ENCODE results near the gene ZNRD2.

Gene ZNRD2

GRCh38 chr11:65584723-65585171 is 14.5 kb downstream of the ZNRD2 start:
- no peak for FAIRE-seq

GRCh38 chr11:65585396-65586246 is 15.3 kb downstream of the ZNRD2 start:
- no peak for FAIRE-seq
- DNase-seq (ENCODE audit: insufficient read length, low spot score), result no peak

More at GRCh38 chr11:65584723-65585171, 14.5 kb downstream of the ZNRD2 start:
- DNase-seq (ENCODE audit: insufficient read length, low spot score), result no peak

- FAIRE-seq, result no peak
These were observed 16.0 kb downstream of the ZNRD2 start for GRCh38 chr11:65586247-65586630.

GRCh38 chr11:65586676-65587075 is 16.4 kb downstream of the ZNRD2 start:
- no peak for DNase-seq (ENCODE audit: insufficient read length, low spot score)
- FAIRE-seq, result peak; percentile 92

More at GRCh38 chr11:65586247-65586630, 16.0 kb downstream of the ZNRD2 start:
- no peak for DNase-seq (ENCODE audit: insufficient read length, low spot score)

- no peak for FAIRE-seq
- peak; percentile 100 for DNase-seq (ENCODE audit: insufficient read length, low spot score)
These were observed 18.1 kb downstream of the ZNRD2 start for GRCh38 chr11:65588199-65589054.

- no peak for FAIRE-seq
These were observed 19.4 kb downstream of the ZNRD2 start for GRCh38 chr11:65589444-65590239.

GRCh38 chr11:65590240-65590738 is 20.0 kb downstream of the ZNRD2 start:
- FAIRE-seq (no peak), DNase-seq (ENCODE audit: insufficient read length, low spot score) (no peak)

More at GRCh38 chr11:65589444-65590239, 19.4 kb downstream of the ZNRD2 start:
- no peak for DNase-seq (ENCODE audit: insufficient read length, low spot score)

- no peak for FAIRE-seq
- DNase-seq (ENCODE audit: insufficient read length, low spot score), result no peak
These were observed 21.9 kb downstream of the ZNRD2 start for GRCh38 chr11:65591939-65592857.

- FAIRE-seq (no peak), DNase-seq (ENCODE audit: insufficient read length, low spot score) (no peak)
These were observed 22.7 kb downstream of the ZNRD2 start for GRCh38 chr11:65592858-65593517.

GRCh38 chr11:65593518-65594414 is 23.5 kb downstream of the ZNRD2 start:
- peak; percentile 77 for DNase-seq (ENCODE audit: insufficient read length, low spot score)
- FAIRE-seq, result peak; percentile 78

- DNase-seq (ENCODE audit: insufficient read length, low spot score) (no peak), FAIRE-seq (no peak)
These were observed 24.9 kb downstream of the ZNRD2 start for GRCh38 chr11:65595131-65595530.

- DNase-seq (ENCODE audit: insufficient read length, low spot score), result no peak
- no peak for FAIRE-seq
These were observed 25.4 kb downstream of the ZNRD2 start, which contains the start of gene KCNK7 for GRCh38 chr11:65595543-65596281. Gene KCNK7 (minus strand): TSS chr11:65595800. CDS start chr11:65595772, 28 bp downstream.

- DNase-seq (ENCODE audit: insufficient read length, low spot score), result no peak
- FAIRE-seq, result no peak
These were observed 26.2 kb downstream of the ZNRD2 start for GRCh38 chr11:65596520-65596919.

GRCh38 chr11:65598258-65598699 is 28.0 kb downstream of the ZNRD2 start:
- DNase-seq (ENCODE audit: insufficient read length, low spot score) (no peak), FAIRE-seq (no peak)

GRCh38 chr11:65599216-65599954 is 29.1 kb downstream of the ZNRD2 start:
- DNase-seq (ENCODE audit: insufficient read length, low spot score) (no peak), FAIRE-seq (no peak)

GRCh38 chr11:65599955-65600246 is 29.6 kb downstream of the ZNRD2 start:
- FAIRE-seq, result no peak

More at GRCh38 chr11:65599955-65600246, 29.6 kb downstream of the ZNRD2 start:
- no peak for DNase-seq (ENCODE audit: insufficient read length, low spot score)

All from GM19239 (cell line).